SJCRH30 (cell line): ENCODE results near the gene TMEM120A. TPM values are rescaled to one million over a fixed set of nuclear protein-coding genes. Genes with fewer than 3 reads are reported as not detected.
"Not testable (repeated sequence)": the region's sequence is repeated elsewhere in the genome, so short reads cannot be mapped to it uniquely, and the experiment has no call there.

Source experiments
- DNase-seq, 2 experiments: peaks; one replicate each; pipeline ENCODE4 v3.0.0-alpha.2; 2015 to 2020
- H3K27ac ChIP-seq: fragments of 250-450 bp; sonication (Bioruptor Pico); 2 replicates; pipeline ENCODE4 v1.5.1; 2020; ENCODE audit warnings: mild to moderate bottlenecking, moderate library complexity
- H3K27me3 ChIP-seq: fragments of 250-450 bp; sonication (Bioruptor Pico); 2 replicates; pipeline ENCODE4 v1.5.1; 2020; ENCODE audit warnings: mild to moderate bottlenecking, moderate library complexity
- H3K36me3 ChIP-seq: fragments of 250-450 bp; sonication (Bioruptor Pico); 2 replicates; pipeline ENCODE4 v1.5.1; 2020; ENCODE audit warnings: mild to moderate bottlenecking, moderate library complexity
- H3K4me1 ChIP-seq: fragments of 250-450 bp; sonication (Bioruptor Pico); 2 replicates; pipeline ENCODE4 v1.5.1; 2020; ENCODE audit warnings: mild to moderate bottlenecking, moderate library complexity
- H3K4me3 ChIP-seq: fragments of 250-450 bp; sonication (Bioruptor Pico); 2 replicates; pipeline ENCODE4 v1.5.1; 2020; ENCODE audit warnings: mild to moderate bottlenecking, moderate library complexity
- H3K9me3 ChIP-seq: fragments of 250-450 bp; sonication (Bioruptor Pico); replicated peaks from 2 replicates; pipeline ENCODE4 v1.5.1; 2020; ENCODE audit warnings: mild to moderate bottlenecking, moderate library complexity
- total RNA-seq: library from RNA; depleted of rRNA; stranded (reverse); fragments of >200 nt; shearing (Covaris generic); gene quantifications from 2 replicates; pipeline ENCODE4 v1.2.3, GENCODE V29; 2014; rRNA removed

Gene TMEM120A
- total RNA-seq = 14.0 and 21.2 TPM in 2 replicates

GRCh38 chr7:75994388-75995051, at the start of gene TMEM120A:
Gene TMEM120A (minus strand): TSS chr7:75994595. CDS start chr7:75994570, 25 bp downstream.
- Histone ChIP-seq H3K4me1 (peaks cover 24% of the 10 kb centered on the region), H3K36me3 (0 out of 2 replicates have a peak, but pooled peaks cover 3% of the 10 kb centered on the region), H3K27me3 (no peaks in the 10 kb centered on the region), H3K9me3 (no peaks in the 10 kb centered on the region), H3K4me3 (peak within 1 kb of the TSS; percentile 77), H3K27ac (peak within 1 kb of the TSS; percentile 43)
- DNase-seq = peak; percentile 96 to 97

GRCh38 chr7:76040126-76040525, 45.7 kb upstream of the TMEM120A start:
- H3K9me3 ChIP-seq = no peaks in the 10 kb centered on the region
- DNase-seq = no peak
- H3K4me1 ChIP-seq = no peaks in the 10 kb centered on the region
- no peak overlapping the region for H3K27ac ChIP-seq
- no peak overlapping the region for H3K4me3 ChIP-seq
- no peaks in the 10 kb centered on the region for H3K36me3 ChIP-seq
- H3K27me3 ChIP-seq = no peaks in the 10 kb centered on the region

- DNase-seq = no peak
- no peaks in the 10 kb centered on the region for H3K9me3 ChIP-seq
- no peak overlapping the region for H3K4me3 ChIP-seq
- no peaks in the 10 kb centered on the region for H3K4me1 ChIP-seq
- H3K36me3 ChIP-seq = no peaks in the 10 kb centered on the region
- no peaks in the 10 kb centered on the region for H3K27me3 ChIP-seq
- no peak overlapping the region for H3K27ac ChIP-seq
These were observed 42.9 kb upstream of the TMEM120A start for GRCh38 chr7:76037310-76037709.

- no peaks in the 10 kb centered on the region for H3K27me3 ChIP-seq
- no peak for DNase-seq
- peaks cover 4% of the 10 kb centered on the region for H3K36me3 ChIP-seq
- no peaks in the 10 kb centered on the region for H3K9me3 ChIP-seq
- no peaks in the 10 kb centered on the region for H3K4me1 ChIP-seq
- H3K4me3 ChIP-seq = no peak overlapping the region
- H3K27ac ChIP-seq = no peak overlapping the region
These were observed 37.6 kb upstream of the TMEM120A start for GRCh38 chr7:76031964-76032363.

GRCh38 chr7:76029682-76030081, 35.3 kb upstream of the TMEM120A start:
- not testable (repeated sequence) for H3K4me3 ChIP-seq, H3K36me3 ChIP-seq, H3K4me1 ChIP-seq, H3K9me3 ChIP-seq, H3K27ac ChIP-seq, DNase-seq, H3K27me3 ChIP-seq

- no peak overlapping the region for H3K27ac ChIP-seq
- no peaks in the 10 kb centered on the region for H3K27me3 ChIP-seq
- H3K36me3 ChIP-seq = peaks cover 13% of the 10 kb centered on the region
- H3K4me3 ChIP-seq = no peak overlapping the region
- no peaks in the 10 kb centered on the region for H3K9me3 ChIP-seq
- DNase-seq = peak in 1 of 2 experiments; percentile 30
- no peaks in the 10 kb centered on the region for H3K4me1 ChIP-seq
These were observed 28.6 kb upstream of the TMEM120A start for GRCh38 chr7:76023002-76023401.

GRCh38 chr7:76022026-76022780, 27.8 kb upstream of the TMEM120A start:
- H3K9me3 ChIP-seq = no peaks in the 10 kb centered on the region
- H3K27ac ChIP-seq = no peak overlapping the region
- DNase-seq = peak in 1 of 2 experiments; percentile 28
- H3K27me3 ChIP-seq = no peaks in the 10 kb centered on the region
- no peaks in the 10 kb centered on the region for H3K4me1 ChIP-seq
- H3K36me3 ChIP-seq = peaks cover 13% of the 10 kb centered on the region
- H3K4me3 ChIP-seq = no peak overlapping the region

- H3K36me3 ChIP-seq = peaks cover 15% of the 10 kb centered on the region; the same call in 1 of the 2 replicates
- no peaks in the 10 kb centered on the region for H3K4me1 ChIP-seq
- H3K27me3 ChIP-seq = no peaks in the 10 kb centered on the region
- no peaks in the 10 kb centered on the region for H3K9me3 ChIP-seq
- DNase-seq = peak; percentile 73 to 93
- no peak overlapping the region for H3K4me3 ChIP-seq
- H3K27ac ChIP-seq = no peak overlapping the region
These were observed 25.8 kb upstream of the TMEM120A start for GRCh38 chr7:76020031-76020714.

- H3K4me1 ChIP-seq, DNase-seq, H3K4me3 ChIP-seq, H3K27me3 ChIP-seq, H3K9me3 ChIP-seq, H3K27ac ChIP-seq: not testable (repeated sequence)
- peaks cover 19% of the 10 kb centered on the region; the same call in 1 of the 2 replicates for H3K36me3 ChIP-seq
These were observed 24.1 kb upstream of the TMEM120A start for GRCh38 chr7:76018520-76018919.

DNA sequence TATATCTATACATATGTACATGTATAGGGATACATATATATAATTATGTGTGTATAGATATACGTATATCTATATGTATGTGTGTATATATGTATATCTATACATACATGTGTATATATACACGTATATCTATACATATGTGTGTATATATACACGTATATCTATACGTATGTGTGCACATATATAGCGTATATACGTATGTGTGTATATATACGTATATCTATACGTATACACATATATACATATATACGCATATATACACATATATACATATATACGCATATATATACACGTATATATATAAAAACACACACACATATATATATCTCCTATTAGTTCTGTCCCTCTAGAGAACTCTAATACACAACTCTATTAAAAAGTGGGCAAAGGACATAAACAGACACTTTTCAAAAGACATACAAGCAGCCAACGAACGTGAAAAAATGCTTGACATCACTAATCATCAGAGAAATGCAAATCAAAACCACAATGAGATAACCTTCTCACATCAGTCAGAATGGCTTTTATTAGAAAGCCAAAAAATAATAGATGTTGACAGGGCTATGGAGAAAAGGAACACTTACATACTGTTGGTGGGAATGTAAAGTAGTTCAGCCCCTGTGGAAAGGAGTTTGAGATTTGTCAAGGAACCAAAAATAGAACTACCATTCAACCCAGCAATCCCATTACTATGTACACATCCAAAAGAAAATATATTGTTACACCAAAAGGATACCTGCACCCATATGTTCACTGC, 22.0 kb upstream of the TMEM120A start:
- DNase-seq = no peak
- no peaks in the 10 kb centered on the region for H3K27me3 ChIP-seq
- H3K4me1 ChIP-seq = peaks cover 8% of the 10 kb centered on the region
- H3K4me3 ChIP-seq = no peak overlapping the region
- H3K27ac ChIP-seq = no peak overlapping the region
- H3K9me3 ChIP-seq = no peaks in the 10 kb centered on the region
- peaks cover 16% of the 10 kb centered on the region; the same call in 1 of the 2 replicates for H3K36me3 ChIP-seq

DNA sequence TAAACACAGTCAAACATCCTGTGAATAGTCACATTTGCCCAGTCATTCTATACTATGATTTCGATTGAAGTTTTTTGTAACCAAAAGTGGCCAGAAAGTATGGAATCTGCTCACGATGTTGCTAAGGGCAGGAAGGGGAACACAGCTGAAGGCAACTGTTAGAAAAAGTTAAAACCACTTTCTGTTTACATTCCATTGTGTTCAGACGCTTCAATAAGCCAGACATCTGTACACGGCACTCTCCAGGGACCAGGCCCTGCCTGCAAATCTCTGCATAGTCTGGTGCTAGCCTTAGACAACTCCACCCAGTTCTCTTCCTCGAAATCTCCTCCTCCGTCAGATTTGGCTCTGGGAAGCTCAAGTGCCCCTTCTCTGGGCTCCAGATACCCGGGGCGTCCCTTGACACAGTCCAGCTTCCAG, 17.1 kb upstream of the TMEM120A start:
- Histone ChIP-seq H3K27ac (peak overlapping the region; percentile 74), H3K4me1 (peaks cover 34% of the 10 kb centered on the region), H3K36me3 (peaks cover 11% of the 10 kb centered on the region; the same call in 1 of the 2 replicates), H3K4me3 (no peak overlapping the region), H3K27me3 (no peaks in the 10 kb centered on the region), H3K9me3 (no peaks in the 10 kb centered on the region)
- DNase-seq = peak; percentile 86 to 87

DNA sequence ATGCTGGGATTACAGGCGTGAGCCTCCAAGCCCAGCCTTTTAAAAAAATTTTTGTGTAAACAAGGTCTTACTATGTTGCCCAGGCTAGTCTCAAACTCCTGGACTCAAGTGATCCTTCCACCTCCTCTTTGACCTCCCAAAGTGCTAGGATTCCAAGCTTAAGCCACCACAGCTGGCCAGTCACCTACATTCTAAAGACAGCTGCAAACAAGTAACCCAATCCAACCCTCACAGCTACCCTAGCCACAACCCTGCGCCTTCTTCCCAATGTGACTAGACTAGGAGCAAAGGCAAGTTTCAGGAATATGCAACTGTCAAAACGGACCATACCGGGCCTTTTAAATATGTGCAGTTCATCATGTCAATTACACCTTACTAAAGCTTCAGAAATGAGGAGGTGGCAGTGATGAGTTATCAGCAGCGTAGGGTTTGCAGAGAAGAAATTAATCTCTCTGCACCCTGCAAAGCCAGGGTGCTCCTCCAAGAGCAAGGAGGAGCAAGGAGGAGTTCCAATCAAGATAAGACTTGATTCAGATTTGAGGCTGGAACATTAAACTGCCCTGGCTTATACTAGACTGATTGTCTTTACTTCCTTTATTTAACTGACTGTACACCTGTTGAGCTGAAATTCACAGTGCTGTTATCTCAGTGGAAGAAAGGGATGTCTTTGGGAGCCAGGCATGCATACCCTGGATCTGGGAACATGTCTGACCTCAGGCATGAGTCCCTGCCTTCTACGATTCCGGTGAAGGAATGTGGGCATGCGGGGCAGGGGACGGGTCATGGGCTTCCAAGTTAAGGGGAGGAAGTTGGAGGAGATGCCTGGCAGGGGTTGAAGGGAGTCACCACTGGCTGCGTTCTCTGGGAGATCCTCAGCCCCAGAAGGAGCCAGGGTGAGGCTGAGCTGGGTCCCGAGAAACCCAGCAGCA, 15.5 kb upstream of the TMEM120A start:
- peak; percentile 88 to 94 for DNase-seq
- Histone ChIP-seq H3K4me3 (no peak overlapping the region), H3K9me3 (no peaks in the 10 kb centered on the region), H3K27ac (peak overlapping the region; percentile 74), H3K27me3 (no peaks in the 10 kb centered on the region), H3K36me3 (peaks cover 4% of the 10 kb centered on the region; the same call in 1 of the 2 replicates), H3K4me1 (peaks cover 34% of the 10 kb centered on the region)

GRCh38 chr7:76008156-76008687, 13.8 kb upstream of the TMEM120A start:
- no peaks in the 10 kb centered on the region for H3K9me3 ChIP-seq
- H3K4me3 ChIP-seq = no peak overlapping the region
- H3K36me3 ChIP-seq = peaks cover 4% of the 10 kb centered on the region; the same call in 1 of the 2 replicates
- H3K27me3 ChIP-seq = no peaks in the 10 kb centered on the region
- DNase-seq = no peak
- H3K4me1 ChIP-seq = peaks cover 34% of the 10 kb centered on the region
- H3K27ac ChIP-seq = no peak overlapping the region; the same call in 1 of the 2 replicates
